HepG2 (cell line): Measurements from ENCODE around the gene PPP4R4. TPM values are rescaled to one million over a fixed set of nuclear protein-coding genes. Genes with fewer than 3 reads are reported as not detected.

Experiments
- CBX1 ChIP-seq: IDR thresholded peaks from one replicate; pipeline ENCODE4 v1.6.1; 2016; ENCODE audit warnings: antibody characterized with exemption, low read depth
- CBX2 ChIP-seq, 2 experiments: fragments of 200-600 bp in 1 of 2; sonication (generic); formaldehyde crosslinking in 1 of 2; IDR thresholded peaks; 2 replicates each; pipeline versions ENCODE4 v1.7.0 to v1.8.1; 2018 to 2022; ENCODE audit warnings: low read depth in 2 of 2, low read length in 1 of 2, mild to moderate bottlenecking in 1 of 2, missing genetic modification reagents in 1 of 2
- HBP1 ChIP-seq: IDR thresholded peaks from 2 replicates; pipeline ENCODE4 v1.6.1; 2016; ENCODE audit warnings: low read depth, control low read depth
- HMGXB3 ChIP-seq: sonication (generic); formaldehyde crosslinking; IDR thresholded peaks from 2 replicates; pipeline ENCODE4 v1.4.0; 2020; ENCODE audit warnings: missing genetic modification reagents, borderline replicate concordance
- MIXL1 ChIP-seq: IDR thresholded peaks from 2 replicates; pipeline ENCODE4 v1.6.1; 2016
- MXD4 ChIP-seq: IDR thresholded peaks from 2 replicates; pipeline ENCODE4 v1.6.1; 2016; ENCODE audit warnings: mild to moderate bottlenecking, missing biosample characterization, missing genetic modification reagents
- PCBP1 ChIP-seq: fragments of 200-400 bp; formaldehyde crosslinking; IDR thresholded peaks from 2 replicates; pipeline ENCODE4 v1.6.1; 2017; ENCODE audit warnings: mild to moderate bottlenecking, low read depth, low read length, borderline replicate concordance
- RXRB ChIP-seq: IDR thresholded peaks from 2 replicates; pipeline ENCODE4 v1.6.1; 2016; ENCODE audit warnings: borderline replicate concordance, missing genetic modification reagents, missing compliant biosample characterization
- TARDBP ChIP-seq: sonication (generic); formaldehyde crosslinking; IDR thresholded peaks from 2 replicates; pipeline ENCODE4 v1.8.0; 2022; ENCODE audit warnings: mild to moderate bottlenecking, missing genetic modification reagents
- ZGPAT ChIP-seq: IDR thresholded peaks from 2 replicates; pipeline ENCODE4 v1.6.1; 2016; ENCODE audit warnings: mild to moderate bottlenecking
- ZNF101 ChIP-seq: sonication (generic); formaldehyde crosslinking; IDR thresholded peaks from 2 replicates; pipeline ENCODE4 v1.4.0; 2020; ENCODE audit warnings: mild to moderate bottlenecking, low read depth, missing genetic modification reagents, borderline replicate concordance
- ZNF292 ChIP-seq: sonication (generic); formaldehyde crosslinking; IDR thresholded peaks from 2 replicates; pipeline ENCODE4 v1.8.1; 2022; ENCODE audit warnings: mild to moderate bottlenecking, low read depth, missing genetic modification reagents, borderline replicate concordance
- ZNF570 ChIP-seq: sonication (generic); formaldehyde crosslinking; IDR thresholded peaks from 2 replicates; pipeline ENCODE4 v1.4.0; 2020; ENCODE audit warnings: mild to moderate bottlenecking, missing genetic modification reagents, borderline replicate concordance
- ZNF609 ChIP-seq: sonication (generic); formaldehyde crosslinking; IDR thresholded peaks from 2 replicates; pipeline ENCODE4 v1.4.0; 2020; ENCODE audit warnings: mild to moderate bottlenecking, missing genetic modification reagents, borderline replicate concordance
- ZNF644 ChIP-seq: IDR thresholded peaks from 2 replicates; pipeline ENCODE4 v1.6.1; 2016; ENCODE audit warnings: low read depth
- polyA plus RNA-seq, 8 experiments: library from polyadenylated mRNA; depleted of rRNA in 3 of 8; stranded (reverse) in 7 of 8; unstranded in 1 of 8; fragments of >200 nt; fragmentation: Illumina TruSeq in 4 of 8; extraction: Trizol in 4 of 8; gene quantifications; 2 replicates each; pipeline versions ENCODE4 v1.2.1 to v1.2.3, GENCODE V29; 2011 to 2016; ENCODE audit warnings: low read depth in 4 of 8, missing spikeins in 1 of 8, mixed read lengths in 1 of 8; ENCODE audit not compliant: insufficient read depth in 1 of 8
- total RNA-seq, 5 experiments: library from RNA; depleted of rRNA; stranded (reverse); fragments of >200 nt; fragmentation: Illumina TruSeq; extraction: Trizol; gene quantifications; 2 replicates each; pipeline ENCODE4 v1.2.3, GENCODE V29; 2016; ENCODE audit warnings: low read depth in 1 of 5

The PPP4R4 gene
- total and polyA plus RNA-seq, 2 of the 13 experiments (the other 11 are each of a cell fraction or from before 2014, with no cell fraction given) = 9.5 to 19.8 TPM

GRCh38 chr14:94292872-94293577 is 118.9 kb downstream of the PPP4R4 start, which contains the start of gene SERPINA10 (continued):
- peak; percentile 86 for TF ChIP-seq ZNF644 (CRISPR knock-in tag)
- TF ChIP-seq ZNF101 (CRISPR knock-in tag) = no peak
- 0 out of 2 replicates have a peak, but pooled peaks have one; percentile 82 for TF ChIP-seq ZNF609
- peak; percentile 80; the same call in 1 of the 2 replicates for TF ChIP-seq ZGPAT
- peak; percentile 91 for TF ChIP-seq RXRB
- TF ChIP-seq HBP1 (CRISPR knock-in tag) = peak; percentile 29; the same call in 1 of the 2 replicates
- TF ChIP-seq TARDBP (CRISPR knock-in tag) = peak; percentile 89
- no peak for TF ChIP-seq CBX2 (IDR thresholded peaks at IDR 0.05; ENCODE audit: low read depth, low read length)
- no peak for TF ChIP-seq CBX2 (CRISPR knock-in tag; IDR thresholded peaks at IDR 0.05; ENCODE audit: low read depth)
- TF ChIP-seq CBX1 = no peak
- no peak; the same call in 1 of the 2 replicates for TF ChIP-seq ZNF570 (CRISPR knock-in tag)
- TF ChIP-seq MIXL1 (CRISPR knock-in tag) = peak; percentile 75
- no peak for TF ChIP-seq ZNF292 (CRISPR knock-in tag)
- TF ChIP-seq HMGXB3 = peak; percentile 80; the same call in 1 of the 2 replicates
- TF ChIP-seq PCBP1 = no peak
- no peak for TF ChIP-seq MXD4 (CRISPR knock-in tag)
